NCI-H345 treated with DMSO at 0.1 percent for 48 hours (cell line): ENCODE measurements around the gene IL17RB.

ENCODE experiments used
- DNase-seq: peaks from one replicate; lab custom pipeline; 2025; ENCODE audit not compliant: unreplicated experiment; lab: John Stamatoyannopoulos, UW

The IL17RB gene

GRCh38 chr3:53902711-53903110 is 56.3 kb downstream of the IL17RB start:
- DNase-seq = no peak

GRCh38 chr3:53913401-53913800 is 67.0 kb downstream of the IL17RB start:
- no peak for DNase-seq
